ENCODE measurements around the gene ZNF362. TPM values are rescaled to one million over a fixed set of nuclear protein-coding genes. Genes with fewer than 3 reads are reported as not detected.

The ZNF362 gene
- polyA plus RNA-seq, 1 of the 3 experiments (the other 2 are of a cell fraction): 17.1 TPM

DNA sequence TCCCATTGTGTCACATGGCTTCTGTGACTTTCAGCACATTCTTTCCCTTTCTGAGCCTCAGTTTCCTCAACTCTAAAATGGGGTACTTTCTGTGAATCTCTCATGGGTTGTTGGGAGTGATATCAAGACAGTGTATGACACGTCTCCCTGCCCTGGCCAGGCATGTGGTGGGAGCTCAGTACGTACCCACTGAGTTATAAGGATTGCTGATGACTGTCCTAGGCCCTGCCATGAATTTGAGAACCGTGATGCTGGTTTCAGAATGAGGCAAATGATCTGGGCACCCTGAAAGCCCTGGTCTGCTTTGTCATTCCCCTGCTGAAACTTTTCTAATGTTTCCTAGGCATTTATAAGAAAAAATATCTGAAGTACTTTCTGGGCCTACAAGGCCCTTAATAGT lies 3.6 kb downstream of the ZNF362 start:
- peaks cover 46% of the 10 kb centered on the region for H4K20me1 ChIP-seq (ENCODE audit: insufficient read depth)
- H3K27me3 ChIP-seq (ENCODE audit: insufficient read depth): no peaks in the 10 kb centered on the region
- DNase-seq: no peak
- H3K4me2 ChIP-seq: no peak overlapping the region
- H3K4me3 ChIP-seq (ENCODE audit: low read depth in 2 of 2, low read length in 1 of 2): no peak overlapping the region
- H3K9ac ChIP-seq: no peak overlapping the region
- H3F3A ChIP-seq (replicated peaks; ENCODE audit: insufficient read depth): peaks cover 5% of the 10 kb centered on the region
- ChIA-PET CTCF (interaction anchor here (1.7 kb wide), 1 partner anchor 35 kb away, joined by 4 read pairs; no protein-coding TSS in a partner anchor), POLR2A (no interaction called here)
- no peaks in the 10 kb centered on the region for H3K9me2 ChIP-seq
- H3K36me3 ChIP-seq (replicated peaks in 1 of 2; ENCODE audit: control insufficient read depth in 1 of 2, insufficient read depth in 2 of 2, low read length in 1 of 2): peaks cover 0 to 5% of the 10 kb centered on the region in 2 experiments
- WGBS (ENCODE audit: low lambda C conversion rate): 77% methylated on average over 3 of the region's 3 CpGs
- TF ChIP-seq, protein P1, sequence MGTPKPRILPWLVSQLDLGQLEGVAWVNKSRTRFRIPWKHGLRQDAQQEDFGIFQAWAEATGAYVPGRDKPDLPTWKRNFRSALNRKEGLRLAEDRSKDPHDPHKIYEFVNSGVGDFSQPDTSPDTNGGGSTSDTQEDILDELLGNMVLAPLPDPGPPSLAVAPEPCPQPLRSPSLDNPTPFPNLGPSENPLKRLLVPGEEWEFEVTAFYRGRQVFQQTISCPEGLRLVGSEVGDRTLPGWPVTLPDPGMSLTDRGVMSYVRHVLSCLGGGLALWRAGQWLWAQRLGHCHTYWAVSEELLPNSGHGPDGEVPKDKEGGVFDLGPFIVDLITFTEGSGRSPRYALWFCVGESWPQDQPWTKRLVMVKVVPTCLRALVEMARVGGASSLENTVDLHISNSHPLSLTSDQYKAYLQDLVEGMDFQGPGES (IDR thresholded peaks at IDR 0.05; ENCODE audit: low read depth, low read length): no peak
- TF ChIP-seq RCOR1 (IDR thresholded peaks at IDR 0.05; ENCODE audit: low read length) (no peak), MXI1 (IDR thresholded peaks at IDR 0.05; ENCODE audit: low read depth, low read length) (no peak), RXRA (IDR thresholded peaks at IDR 0.05; ENCODE audit: borderline replicate concordance, low read depth) (no peak), FOXM1 (IDR thresholded peaks at IDR 0.05; ENCODE audit: low read depth) (no peak), SIN3A (IDR thresholded peaks at IDR 0.05; ENCODE audit: borderline replicate concordance, low read depth, low read length) (no peak), JUND (IDR thresholded peaks at IDR 0.05) (no peak), CHD2 (IDR thresholded peaks at IDR 0.05; ENCODE audit: low read length, partially characterized antibody) (no peak), TCF12 (IDR thresholded peaks at IDR 0.05) (no peak), POLR2AphosphoS5 (IDR thresholded peaks at IDR 0.05; ENCODE audit: low read depth, low read length) (no peak), MEF2A (IDR thresholded peaks at IDR 0.05; ENCODE audit: borderline replicate concordance, low read depth) (no peak), TAF1 (IDR thresholded peaks at IDR 0.05; ENCODE audit: borderline replicate concordance, low read depth, low read length) (no peak), EZH2phosphoT487 (IDR thresholded peaks at IDR 0.05; ENCODE audit: borderline replicate concordance, low read depth) (no peak), NRF1 (IDR thresholded peaks at IDR 0.05; ENCODE audit: low read depth, low read length) (no peak), FOSL2 (IDR thresholded peaks at IDR 0.05; ENCODE audit: borderline replicate concordance, low read depth) (no peak), TEAD4 (IDR thresholded peaks at IDR 0.05; ENCODE audit: borderline replicate concordance, insufficient read depth) (no peak)
- TF ChIP-seq, protein P2, sequence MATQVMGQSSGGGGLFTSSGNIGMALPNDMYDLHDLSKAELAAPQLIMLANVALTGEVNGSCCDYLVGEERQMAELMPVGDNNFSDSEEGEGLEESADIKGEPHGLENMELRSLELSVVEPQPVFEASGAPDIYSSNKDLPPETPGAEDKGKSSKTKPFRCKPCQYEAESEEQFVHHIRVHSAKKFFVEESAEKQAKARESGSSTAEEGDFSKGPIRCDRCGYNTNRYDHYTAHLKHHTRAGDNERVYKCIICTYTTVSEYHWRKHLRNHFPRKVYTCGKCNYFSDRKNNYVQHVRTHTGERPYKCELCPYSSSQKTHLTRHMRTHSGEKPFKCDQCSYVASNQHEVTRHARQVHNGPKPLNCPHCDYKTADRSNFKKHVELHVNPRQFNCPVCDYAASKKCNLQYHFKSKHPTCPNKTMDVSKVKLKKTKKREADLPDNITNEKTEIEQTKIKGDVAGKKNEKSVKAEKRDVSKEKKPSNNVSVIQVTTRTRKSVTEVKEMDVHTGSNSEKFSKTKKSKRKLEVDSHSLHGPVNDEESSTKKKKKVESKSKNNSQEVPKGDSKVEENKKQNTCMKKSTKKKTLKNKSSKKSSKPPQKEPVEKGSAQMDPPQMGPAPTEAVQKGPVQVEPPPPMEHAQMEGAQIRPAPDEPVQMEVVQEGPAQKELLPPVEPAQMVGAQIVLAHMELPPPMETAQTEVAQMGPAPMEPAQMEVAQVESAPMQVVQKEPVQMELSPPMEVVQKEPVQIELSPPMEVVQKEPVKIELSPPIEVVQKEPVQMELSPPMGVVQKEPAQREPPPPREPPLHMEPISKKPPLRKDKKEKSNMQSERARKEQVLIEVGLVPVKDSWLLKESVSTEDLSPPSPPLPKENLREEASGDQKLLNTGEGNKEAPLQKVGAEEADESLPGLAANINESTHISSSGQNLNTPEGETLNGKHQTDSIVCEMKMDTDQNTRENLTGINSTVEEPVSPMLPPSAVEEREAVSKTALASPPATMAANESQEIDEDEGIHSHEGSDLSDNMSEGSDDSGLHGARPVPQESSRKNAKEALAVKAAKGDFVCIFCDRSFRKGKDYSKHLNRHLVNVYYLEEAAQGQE (IDR thresholded peaks at IDR 0.05; ENCODE audit: low read depth, low read length): no peak
- TF ChIP-seq, protein P3, sequence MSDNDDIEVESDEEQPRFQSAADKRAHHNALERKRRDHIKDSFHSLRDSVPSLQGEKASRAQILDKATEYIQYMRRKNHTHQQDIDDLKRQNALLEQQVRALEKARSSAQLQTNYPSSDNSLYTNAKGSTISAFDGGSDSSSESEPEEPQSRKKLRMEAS (IDR thresholded peaks at IDR 0.05; ENCODE audit: low read depth): no peak
- TF ChIP-seq, protein P4, sequence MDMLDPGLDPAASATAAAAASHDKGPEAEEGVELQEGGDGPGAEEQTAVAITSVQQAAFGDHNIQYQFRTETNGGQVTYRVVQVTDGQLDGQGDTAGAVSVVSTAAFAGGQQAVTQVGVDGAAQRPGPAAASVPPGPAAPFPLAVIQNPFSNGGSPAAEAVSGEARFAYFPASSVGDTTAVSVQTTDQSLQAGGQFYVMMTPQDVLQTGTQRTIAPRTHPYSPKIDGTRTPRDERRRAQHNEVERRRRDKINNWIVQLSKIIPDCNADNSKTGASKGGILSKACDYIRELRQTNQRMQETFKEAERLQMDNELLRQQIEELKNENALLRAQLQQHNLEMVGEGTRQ (IDR thresholded peaks at IDR 0.05; ENCODE audit: borderline replicate concordance, low read depth, low read length): no peak
- H3K79me2 ChIP-seq (ENCODE audit: insufficient read depth): peaks cover 80% of the 10 kb centered on the region
- H2AFZ ChIP-seq (ENCODE audit: low read depth): no peak overlapping the region
- H3K9me3 ChIP-seq: no peaks in the 10 kb centered on the region
- peaks cover 16 to 57% of the 10 kb centered on the region in 2 experiments; a peak in 3 of 4 replicates for H3K4me1 ChIP-seq (ENCODE audit: control insufficient read depth in 1 of 2, insufficient read depth in 2 of 2, low read depth in 1 of 2, low read length in 1 of 2)
- no peak overlapping the region for H3K27ac ChIP-seq (ENCODE audit: low read depth in 2 of 2, low read length in 1 of 2)

All from SK-N-SH (cell line).